ENCODE results near the gene AARS2.

Gene AARS2

GRCh38 chr6:44278315-44278714 lies 34.8 kb downstream of the AARS2 start:
- H3K9me3 ChIP-seq (ENCODE audit: control insufficient read depth, low read length) = no peaks in the 10 kb centered on the region
- no peak overlapping the region for H3K4me2 ChIP-seq (ENCODE audit: low read length)
- no peak overlapping the region for H3K9ac ChIP-seq
- H3K4me1 ChIP-seq = no peaks in the 10 kb centered on the region
- no peaks in the 10 kb centered on the region for H3K79me2 ChIP-seq
- H2AFZ ChIP-seq = no peak overlapping the region
- H3K27me3 ChIP-seq (ENCODE audit: control insufficient read depth, insufficient read depth, low read length) = no peaks in the 10 kb centered on the region
- H3K4me3 ChIP-seq (ENCODE audit: low read depth, low read length) = no peak overlapping the region
- no peak overlapping the region for H3K27ac ChIP-seq
- TF ChIP-seq, protein P1, sequence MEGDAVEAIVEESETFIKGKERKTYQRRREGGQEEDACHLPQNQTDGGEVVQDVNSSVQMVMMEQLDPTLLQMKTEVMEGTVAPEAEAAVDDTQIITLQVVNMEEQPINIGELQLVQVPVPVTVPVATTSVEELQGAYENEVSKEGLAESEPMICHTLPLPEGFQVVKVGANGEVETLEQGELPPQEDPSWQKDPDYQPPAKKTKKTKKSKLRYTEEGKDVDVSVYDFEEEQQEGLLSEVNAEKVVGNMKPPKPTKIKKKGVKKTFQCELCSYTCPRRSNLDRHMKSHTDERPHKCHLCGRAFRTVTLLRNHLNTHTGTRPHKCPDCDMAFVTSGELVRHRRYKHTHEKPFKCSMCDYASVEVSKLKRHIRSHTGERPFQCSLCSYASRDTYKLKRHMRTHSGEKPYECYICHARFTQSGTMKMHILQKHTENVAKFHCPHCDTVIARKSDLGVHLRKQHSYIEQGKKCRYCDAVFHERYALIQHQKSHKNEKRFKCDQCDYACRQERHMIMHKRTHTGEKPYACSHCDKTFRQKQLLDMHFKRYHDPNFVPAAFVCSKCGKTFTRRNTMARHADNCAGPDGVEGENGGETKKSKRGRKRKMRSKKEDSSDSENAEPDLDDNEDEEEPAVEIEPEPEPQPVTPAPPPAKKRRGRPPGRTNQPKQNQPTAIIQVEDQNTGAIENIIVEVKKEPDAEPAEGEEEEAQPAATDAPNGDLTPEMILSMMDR (IDR thresholded peaks at IDR 0.05) = no peak
- no peaks in the 10 kb centered on the region for H3K36me3 ChIP-seq (ENCODE audit: control insufficient read depth, insufficient read depth, low read length)

DNA sequence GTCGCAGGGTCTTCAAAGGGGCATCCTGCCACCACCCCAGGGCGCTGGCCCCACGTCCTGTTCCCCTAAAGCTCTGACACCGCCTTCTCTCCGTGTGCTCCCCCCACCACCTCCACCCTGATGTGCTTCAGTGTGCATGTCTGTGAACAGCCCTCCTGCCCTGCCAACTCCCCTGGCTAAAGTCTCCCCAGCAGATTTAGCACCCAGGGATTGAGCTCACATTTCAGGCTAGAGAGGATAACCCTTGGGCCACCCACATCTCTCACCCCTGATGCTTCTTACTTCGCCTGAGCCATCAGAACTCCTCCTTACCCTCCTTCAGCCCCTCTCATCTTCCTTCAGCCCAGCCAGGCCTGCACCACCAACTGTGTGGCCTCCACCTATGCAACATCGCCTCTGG lies 35.4 kb downstream of the AARS2 start:
- no peaks in the 10 kb centered on the region for H3K36me3 ChIP-seq (ENCODE audit: control insufficient read depth, insufficient read depth, low read length)
- H3K27ac ChIP-seq = no peak overlapping the region
- no peak overlapping the region for H2AFZ ChIP-seq
- H3K4me1 ChIP-seq = no peaks in the 10 kb centered on the region
- TF ChIP-seq, protein P1 (IDR thresholded peaks at IDR 0.05) = no peak
- no peak overlapping the region for H3K4me2 ChIP-seq (ENCODE audit: low read length)
- no peak overlapping the region for H3K9ac ChIP-seq
- no peaks in the 10 kb centered on the region for H3K79me2 ChIP-seq
- H3K9me3 ChIP-seq (ENCODE audit: control insufficient read depth, low read length) = no peaks in the 10 kb centered on the region
- H3K4me3 ChIP-seq (ENCODE audit: low read depth, low read length) = no peak overlapping the region
- no peaks in the 10 kb centered on the region for H3K27me3 ChIP-seq (ENCODE audit: control insufficient read depth, insufficient read depth, low read length)

DNA sequence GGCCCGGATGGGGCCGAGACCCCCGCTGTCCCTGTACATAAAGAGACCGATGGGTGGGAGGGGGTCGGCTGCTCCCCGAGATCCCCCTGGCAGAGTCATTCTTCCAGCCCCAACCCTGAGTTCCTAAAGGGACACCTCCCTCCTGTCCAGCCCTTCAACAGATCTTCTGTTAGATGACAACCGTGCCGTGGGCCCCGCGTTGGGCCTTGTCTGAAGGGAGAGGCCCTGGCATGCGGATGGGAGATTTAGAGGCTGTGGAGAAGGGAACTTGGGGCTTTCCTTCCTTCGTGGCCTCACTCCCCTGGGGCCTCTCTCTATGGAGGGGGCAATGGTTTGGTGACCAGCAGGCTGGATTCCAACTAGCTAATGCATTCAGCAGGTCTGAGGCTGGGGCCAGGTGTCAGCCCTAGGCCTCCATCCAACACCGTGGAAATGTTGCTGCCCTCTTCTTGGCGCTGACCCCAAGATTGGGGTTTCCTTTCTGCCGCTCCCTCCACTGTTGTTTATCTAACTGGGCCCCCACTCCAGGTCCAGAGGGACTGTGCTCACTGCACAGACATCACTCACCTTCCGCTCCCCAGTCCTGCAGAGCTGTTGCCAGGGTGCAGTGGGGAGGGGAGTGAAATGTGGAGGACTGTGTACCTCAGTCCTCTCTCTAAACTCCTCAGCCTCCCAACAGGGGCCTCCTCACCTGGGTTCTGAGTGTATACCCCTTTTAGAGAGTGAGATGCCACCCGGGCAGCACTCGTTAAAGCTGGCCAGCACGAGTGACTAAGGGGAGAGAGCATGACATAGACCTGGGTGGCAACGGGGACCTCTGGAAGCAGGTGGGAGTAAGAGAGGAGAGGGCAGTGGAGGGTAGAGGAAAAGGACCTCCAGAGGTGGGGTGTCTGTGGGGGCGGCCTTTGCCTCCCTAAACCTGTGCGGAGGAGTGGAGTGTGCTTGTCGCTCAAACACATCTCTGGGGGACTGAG lies 36.2 kb downstream of the AARS2 start:
- Histone ChIP-seq H3K36me3 (ENCODE audit: control insufficient read depth, insufficient read depth, low read length) (no peaks in the 10 kb centered on the region), H3K9ac (no peak overlapping the region), H3K4me1 (no peaks in the 10 kb centered on the region), H3K27ac (no peak overlapping the region), H3K4me2 (ENCODE audit: low read length) (no peak overlapping the region), H3K27me3 (ENCODE audit: control insufficient read depth, insufficient read depth, low read length) (no peaks in the 10 kb centered on the region), H3K79me2 (no peaks in the 10 kb centered on the region), H3K9me3 (ENCODE audit: control insufficient read depth, low read length) (no peaks in the 10 kb centered on the region), H2AFZ (no peak overlapping the region), H3K4me3 (ENCODE audit: low read depth, low read length) (no peak overlapping the region)
- TF ChIP-seq, protein P1 (IDR thresholded peaks at IDR 0.05) = no peak

GRCh38 chr6:44275749-44276648 lies 37.1 kb downstream of the AARS2 start:
- no peaks in the 10 kb centered on the region for H3K27me3 ChIP-seq (ENCODE audit: control insufficient read depth, insufficient read depth, low read length)
- H3K9ac ChIP-seq = no peak overlapping the region
- H3K9me3 ChIP-seq (ENCODE audit: control insufficient read depth, low read length) = no peaks in the 10 kb centered on the region
- H3K4me3 ChIP-seq (ENCODE audit: low read depth, low read length) = no peak overlapping the region
- no peaks in the 10 kb centered on the region for H3K79me2 ChIP-seq
- peak overlapping the region; percentile 69 for H2AFZ ChIP-seq
- TF ChIP-seq, protein P1 (IDR thresholded peaks at IDR 0.05) = no peak
- no peak overlapping the region for H3K27ac ChIP-seq
- H3K36me3 ChIP-seq (ENCODE audit: control insufficient read depth, insufficient read depth, low read length) = no peaks in the 10 kb centered on the region
- peak overlapping the region; percentile 74 for H3K4me2 ChIP-seq (ENCODE audit: low read length)
- H3K4me1 ChIP-seq = no peaks in the 10 kb centered on the region
